GM10847 (cell line): Measurements from ENCODE around the gene GPR61.
A peak's percentile ranks its signal among the peaks of the same experiment; 100 is the strongest.

Experiments
- POLR2A ChIP-seq: IDR thresholded peaks from 2 replicates; pipeline ENCODE4 v1.6.1; 2011; ENCODE audit not compliant: insufficient read length; ENCODE audit errors: extremely low read depth

GPR61 gene

DNA sequence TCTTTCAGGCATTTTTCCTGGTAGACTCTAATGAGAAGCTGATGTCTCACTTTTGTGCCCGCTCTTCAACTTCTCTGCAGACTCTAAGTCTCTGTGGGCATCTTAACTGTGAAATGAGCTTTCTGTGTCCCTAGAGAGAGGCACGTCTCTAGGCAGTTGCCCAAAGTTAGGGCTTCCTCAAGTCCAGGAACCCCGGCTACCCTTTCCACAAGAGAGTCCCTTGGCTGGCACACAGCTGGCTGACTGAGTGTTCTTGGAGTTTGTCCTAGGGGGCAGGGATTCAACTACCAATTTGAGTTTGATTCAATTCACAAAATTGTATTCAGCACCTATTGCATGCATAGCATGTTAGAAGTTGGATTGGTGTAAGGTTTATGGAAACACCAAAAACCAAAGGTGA, 1.4 kb downstream of the GPR61 start:
- no peak for TF ChIP-seq POLR2A

DNA sequence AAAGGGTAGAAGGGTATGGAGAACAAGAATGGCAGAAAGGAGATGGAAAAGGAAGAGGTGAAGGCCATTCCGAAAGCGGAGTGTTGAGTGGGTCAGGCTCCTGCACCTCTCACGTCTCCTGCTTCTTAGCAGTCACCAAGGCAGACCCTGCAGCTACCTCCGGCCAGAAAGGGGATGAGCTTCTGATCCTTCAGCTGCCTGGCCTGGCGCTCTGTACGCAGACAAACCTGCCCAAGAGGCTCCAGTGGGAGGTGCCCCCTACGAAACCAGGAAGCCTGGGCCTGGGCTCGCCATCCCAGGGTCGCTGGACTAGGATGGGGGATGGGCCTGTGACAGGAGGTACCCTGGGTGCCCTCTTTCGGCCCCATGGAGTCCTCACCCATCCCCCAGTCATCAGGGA, 3.0 kb downstream of the GPR61 start:
- no peak for TF ChIP-seq POLR2A

DNA sequence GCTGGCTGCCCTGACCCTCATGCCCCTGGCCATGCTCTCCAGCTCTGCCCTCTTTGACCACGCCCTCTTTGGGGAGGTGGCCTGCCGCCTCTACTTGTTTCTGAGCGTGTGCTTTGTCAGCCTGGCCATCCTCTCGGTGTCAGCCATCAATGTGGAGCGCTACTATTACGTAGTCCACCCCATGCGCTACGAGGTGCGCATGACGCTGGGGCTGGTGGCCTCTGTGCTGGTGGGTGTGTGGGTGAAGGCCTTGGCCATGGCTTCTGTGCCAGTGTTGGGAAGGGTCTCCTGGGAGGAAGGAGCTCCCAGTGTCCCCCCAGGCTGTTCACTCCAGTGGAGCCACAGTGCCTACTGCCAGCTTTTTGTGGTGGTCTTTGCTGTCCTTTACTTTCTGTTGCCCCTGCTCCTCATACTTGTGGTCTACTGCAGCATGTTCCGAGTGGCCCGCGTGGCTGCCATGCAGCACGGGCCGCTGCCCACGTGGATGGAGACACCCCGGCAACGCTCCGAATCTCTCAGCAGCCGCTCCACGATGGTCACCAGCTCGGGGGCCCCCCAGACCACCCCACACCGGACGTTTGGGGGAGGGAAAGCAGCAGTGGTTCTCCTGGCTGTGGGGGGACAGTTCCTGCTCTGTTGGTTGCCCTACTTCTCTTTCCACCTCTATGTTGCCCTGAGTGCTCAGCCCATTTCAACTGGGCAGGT, 3.8 kb downstream of the GPR61 start:
- no peak for TF ChIP-seq POLR2A

DNA sequence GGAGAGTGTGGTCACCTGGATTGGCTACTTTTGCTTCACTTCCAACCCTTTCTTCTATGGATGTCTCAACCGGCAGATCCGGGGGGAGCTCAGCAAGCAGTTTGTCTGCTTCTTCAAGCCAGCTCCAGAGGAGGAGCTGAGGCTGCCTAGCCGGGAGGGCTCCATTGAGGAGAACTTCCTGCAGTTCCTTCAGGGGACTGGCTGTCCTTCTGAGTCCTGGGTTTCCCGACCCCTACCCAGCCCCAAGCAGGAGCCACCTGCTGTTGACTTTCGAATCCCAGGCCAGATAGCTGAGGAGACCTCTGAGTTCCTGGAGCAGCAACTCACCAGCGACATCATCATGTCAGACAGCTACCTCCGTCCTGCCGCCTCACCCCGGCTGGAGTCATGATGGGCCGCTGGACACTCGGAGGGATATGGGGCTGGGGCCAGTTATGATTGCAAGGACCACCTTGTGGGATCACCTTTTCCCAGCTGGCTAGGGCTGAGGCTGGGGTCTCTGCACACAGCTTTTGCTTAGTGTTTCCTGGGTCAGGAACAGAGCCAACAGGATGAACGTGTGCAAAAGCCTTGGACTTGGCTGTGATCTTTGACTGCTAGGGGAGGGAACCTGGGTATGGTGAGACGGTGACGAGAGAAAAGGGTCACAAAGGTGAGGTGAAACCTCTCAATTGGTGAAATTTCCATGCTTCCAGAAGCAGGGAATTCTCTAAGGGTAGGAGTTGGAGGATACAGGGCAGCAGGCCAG, 4.5 kb downstream of the GPR61 start:
- TF ChIP-seq POLR2A = no peak

DNA sequence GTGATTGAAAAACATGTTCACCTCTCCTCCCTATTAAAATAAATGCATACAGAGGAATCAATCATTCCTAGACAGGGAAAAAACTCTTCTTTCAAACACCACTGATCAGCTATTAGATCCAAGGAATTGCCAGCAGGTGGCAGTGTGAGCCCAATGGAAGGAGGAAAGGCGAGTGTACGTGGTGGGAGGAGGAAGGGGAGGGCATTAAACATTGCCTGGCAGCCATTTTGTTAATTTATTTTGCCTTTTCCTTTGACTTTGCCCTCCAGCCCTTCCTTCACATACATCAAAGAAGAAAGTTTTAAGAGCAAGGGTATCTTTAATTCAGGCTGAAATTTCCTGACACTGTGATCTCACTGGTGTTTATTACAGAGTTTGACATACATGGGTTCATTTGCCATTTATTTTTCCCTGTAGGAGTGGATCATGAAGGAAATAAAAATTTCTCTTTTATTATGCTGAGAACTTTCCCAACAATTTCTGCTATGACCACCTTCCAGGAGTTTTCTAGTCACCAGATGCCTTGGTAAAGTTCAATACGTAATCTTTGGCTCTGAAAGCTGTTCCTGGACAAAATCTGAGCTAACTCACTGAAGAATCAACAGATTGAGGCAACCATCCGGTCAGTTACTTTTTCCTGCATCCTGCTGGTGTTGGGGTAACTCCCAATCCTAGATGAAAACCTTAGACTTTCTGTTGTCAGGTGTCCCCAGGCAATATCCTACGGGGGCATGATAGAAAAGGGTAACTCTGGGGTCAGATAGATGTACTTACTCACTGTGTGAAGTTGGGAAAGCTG, 6.8 kb downstream of the GPR61 start:
- no peak for TF ChIP-seq POLR2A

DNA sequence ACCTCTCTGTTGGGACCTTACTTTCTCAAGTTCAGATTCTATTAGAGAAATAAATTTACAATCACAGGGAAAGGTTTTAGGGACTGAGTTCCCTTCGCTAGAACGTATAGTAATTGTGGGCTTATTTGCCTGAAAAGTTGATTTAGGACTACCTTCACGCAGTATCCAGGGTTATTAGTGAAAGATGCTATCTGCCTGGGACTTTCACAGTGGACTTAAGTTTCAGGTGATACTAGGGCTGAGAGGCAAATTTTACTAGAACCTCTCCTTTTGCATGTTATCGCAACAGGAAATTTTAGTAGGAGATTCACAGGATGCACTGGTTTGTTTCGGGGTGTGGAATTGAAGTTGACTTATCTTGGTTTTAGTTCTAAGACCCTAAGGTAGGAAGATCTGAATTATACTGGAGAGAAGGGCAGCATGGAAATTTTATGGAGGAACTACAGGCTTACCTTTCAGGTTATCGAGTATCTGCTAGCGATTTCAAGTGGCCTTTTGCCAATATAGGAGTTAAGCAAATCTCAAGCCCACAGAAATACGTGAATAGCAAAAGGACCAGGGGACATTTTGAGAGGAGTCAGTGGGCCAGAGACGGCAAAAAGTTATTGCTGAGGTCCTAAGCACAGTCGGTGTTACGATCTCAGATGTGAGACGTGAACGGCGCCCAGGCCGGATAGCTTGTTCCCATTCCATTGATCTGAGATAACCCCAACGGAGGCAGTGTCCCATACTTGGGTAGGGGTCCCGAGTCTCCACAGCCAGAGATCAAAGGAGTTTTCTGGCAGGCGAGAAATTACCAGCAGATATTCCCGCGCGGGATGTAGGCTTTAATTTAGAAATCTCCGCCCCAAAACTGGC, 8.0 kb downstream of the GPR61 start:
- no peak for TF ChIP-seq POLR2A

- TF ChIP-seq POLR2A = peak; percentile 89
Observed at GRCh38 chr1:109548321-109549267, 8.9 kb downstream of the GPR61 start, which contains the start of gene GNAI3. Gene GNAI3 (plus strand): TSS chr1:109548615. CDS start chr1:109548721, 106 bp downstream.

DNA sequence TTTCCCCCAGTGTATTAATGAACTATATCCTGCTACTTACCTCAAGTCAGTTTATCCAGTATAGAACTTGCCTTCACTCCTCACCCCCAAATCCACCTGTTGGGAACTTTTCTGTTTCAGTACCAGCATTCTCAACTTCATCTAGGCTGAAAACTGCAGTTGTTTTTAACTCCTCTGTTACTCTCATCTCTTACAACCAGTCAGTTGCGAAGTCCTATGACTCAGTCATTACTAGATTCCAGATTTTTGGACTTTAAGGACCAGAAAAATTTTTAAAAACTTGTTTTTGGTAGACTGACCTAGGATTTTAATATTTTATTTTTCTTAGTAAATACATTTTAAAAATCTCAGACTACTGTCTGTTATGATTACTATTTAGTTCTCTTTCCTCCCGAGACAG, 16.9 kb downstream of the GPR61 start:
- TF ChIP-seq POLR2A = no peak

DNA sequence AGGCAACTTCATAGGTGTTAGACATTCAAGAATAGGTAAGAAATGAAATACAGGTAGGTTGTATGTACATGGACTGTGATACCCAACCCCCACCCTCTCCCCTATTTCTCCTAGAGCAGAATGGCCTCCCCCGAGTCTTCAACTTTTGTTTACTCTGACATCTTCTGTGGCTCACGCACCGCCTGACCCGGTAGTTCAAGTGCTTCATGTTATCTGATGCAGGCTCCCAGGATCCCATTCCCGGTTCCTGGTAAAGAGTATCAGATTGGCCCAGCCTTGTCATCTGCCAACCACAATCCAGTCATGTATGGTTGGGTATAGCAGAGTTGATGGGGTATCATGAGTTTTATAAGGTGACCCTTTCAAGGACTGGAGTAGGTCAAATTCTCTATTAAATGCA, 17.8 kb downstream of the GPR61 start:
- no peak for TF ChIP-seq POLR2A

GRCh38 chr1:109559995-109560394, 20.3 kb downstream of the GPR61 start:
- TF ChIP-seq POLR2A = no peak

- TF ChIP-seq POLR2A = no peak
Observed at GRCh38 chr1:109564194-109564878, 24.7 kb downstream of the GPR61 start.

- TF ChIP-seq POLR2A = no peak
Observed at GRCh38 chr1:109565241-109565640, 25.6 kb downstream of the GPR61 start.

DNA sequence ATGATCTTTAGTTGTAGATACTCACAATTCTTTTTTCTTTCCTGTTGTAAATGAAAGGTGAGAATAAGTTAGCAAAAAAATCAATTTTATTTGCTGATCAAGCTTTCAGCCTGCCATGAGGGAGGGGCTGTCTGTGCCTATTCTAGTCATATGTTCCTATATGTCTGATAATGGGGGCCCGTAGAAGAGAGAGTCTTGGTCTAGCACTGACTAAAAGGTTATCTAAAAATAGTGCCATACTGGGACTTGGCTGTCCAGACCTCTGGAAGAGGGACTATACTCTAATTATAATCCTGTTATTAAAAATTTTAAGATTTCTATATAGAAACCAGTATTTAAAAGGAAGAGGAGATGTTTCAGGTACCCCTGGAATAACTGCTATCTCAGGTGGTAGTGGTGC, 27.3 kb downstream of the GPR61 start:
- no peak for TF ChIP-seq POLR2A
